ENCODE results near the gene PTPN18.
"Not testable (repeated sequence)": the region's sequence is repeated elsewhere in the genome, so short reads cannot be mapped to it uniquely, and the experiment has no call there.

PTPN18 gene

DNA sequence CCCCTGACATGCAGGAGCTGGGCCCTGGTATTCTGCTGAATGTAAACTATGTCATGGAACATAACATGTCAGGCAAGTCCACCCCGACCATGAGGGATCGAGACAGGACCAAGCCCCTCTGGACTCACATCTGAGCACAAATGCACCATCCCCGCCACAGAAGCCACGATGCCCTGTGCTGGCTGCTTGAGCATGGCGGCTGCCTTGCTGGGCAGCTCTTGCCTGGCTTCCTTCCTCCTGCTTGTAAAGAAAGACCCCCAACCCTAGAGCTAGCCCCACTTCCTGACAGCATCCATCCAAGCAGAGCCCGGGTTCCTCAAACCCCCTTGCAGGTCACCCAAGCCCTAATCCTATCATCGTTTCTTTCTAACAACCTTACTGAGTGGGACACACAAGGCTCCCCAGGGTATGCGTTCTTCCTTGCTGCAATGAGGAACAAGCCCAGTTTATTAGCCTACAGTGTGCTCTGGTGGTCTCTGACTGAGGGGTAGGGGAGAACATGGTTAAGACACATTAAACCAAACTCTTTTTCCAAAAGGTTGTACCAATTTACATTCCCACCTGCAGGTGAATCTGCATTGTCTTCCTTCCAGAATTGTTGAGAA lies 26.6 kb downstream of the PTPN18 start:
- DNase-seq = no peak

GRCh38 chr2:130385709-130386108 lies 29.9 kb downstream of the PTPN18 start:
- DNase-seq = no peak

DNA sequence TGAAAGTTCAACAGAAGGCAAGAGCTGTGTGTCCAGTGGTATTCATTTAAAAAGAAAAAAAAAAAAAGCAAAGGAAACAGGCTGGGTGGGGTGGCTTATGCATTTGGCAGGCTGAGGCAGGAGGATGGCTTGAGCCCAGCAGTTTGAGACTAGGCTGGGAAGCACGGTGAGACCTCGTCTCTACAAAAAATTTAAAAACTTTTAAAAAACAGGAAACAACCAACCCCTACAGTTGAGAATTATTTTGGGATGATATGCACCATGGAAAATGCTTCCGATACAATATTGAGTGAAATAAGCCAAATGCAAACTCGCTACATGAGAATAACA lies 31.2 kb downstream of the PTPN18 start:
- DNase-seq = no peak

GRCh38 chr2:130387804-130388203 lies 31.9 kb downstream of the PTPN18 start:
- DNase-seq = no peak

- no peak for DNase-seq
Measured at GRCh38 chr2:130388221-130388907, 32.5 kb downstream of the PTPN18 start.

DNA sequence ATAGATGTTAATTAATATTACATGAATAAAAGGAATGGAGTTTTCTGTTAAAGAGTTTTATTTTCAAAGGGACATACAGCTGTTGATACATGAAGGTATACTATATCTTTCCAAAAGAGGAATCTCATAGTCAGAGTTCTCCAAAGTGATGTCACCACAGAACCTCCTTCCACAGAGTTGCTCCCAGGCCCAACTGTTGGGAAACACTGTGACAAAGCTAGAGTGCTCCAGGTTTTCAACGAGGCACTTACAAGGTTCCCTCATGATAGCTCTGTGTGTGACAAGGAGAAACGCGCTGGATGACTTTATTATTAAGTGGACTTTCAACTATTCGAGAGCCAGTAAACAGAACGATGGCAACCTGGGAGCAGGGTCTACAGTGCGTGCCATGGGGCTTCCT lies 33.5 kb downstream of the PTPN18 start:
- DNase-seq = no peak

DNA sequence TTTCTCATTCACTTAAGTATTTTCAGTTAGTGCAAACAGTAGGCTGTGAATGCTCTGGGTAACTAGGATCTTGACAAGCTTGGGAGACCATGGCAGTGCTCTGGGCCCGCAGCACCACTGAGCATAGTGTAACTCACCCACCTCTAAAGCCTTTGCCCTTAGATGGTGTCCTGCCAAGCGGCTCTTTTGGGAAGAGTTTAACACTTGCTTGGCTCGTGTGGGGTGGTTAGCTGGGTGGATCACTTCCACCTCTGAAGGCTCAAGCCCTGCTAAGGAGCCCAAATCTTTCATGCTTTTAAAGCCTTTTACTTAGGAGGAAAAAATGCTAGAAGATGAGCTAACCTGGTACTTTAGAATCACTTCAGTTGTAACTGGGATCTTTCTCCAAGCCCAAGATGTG lies 33.9 kb downstream of the PTPN18 start:
- DNase-seq = no peak

DNA sequence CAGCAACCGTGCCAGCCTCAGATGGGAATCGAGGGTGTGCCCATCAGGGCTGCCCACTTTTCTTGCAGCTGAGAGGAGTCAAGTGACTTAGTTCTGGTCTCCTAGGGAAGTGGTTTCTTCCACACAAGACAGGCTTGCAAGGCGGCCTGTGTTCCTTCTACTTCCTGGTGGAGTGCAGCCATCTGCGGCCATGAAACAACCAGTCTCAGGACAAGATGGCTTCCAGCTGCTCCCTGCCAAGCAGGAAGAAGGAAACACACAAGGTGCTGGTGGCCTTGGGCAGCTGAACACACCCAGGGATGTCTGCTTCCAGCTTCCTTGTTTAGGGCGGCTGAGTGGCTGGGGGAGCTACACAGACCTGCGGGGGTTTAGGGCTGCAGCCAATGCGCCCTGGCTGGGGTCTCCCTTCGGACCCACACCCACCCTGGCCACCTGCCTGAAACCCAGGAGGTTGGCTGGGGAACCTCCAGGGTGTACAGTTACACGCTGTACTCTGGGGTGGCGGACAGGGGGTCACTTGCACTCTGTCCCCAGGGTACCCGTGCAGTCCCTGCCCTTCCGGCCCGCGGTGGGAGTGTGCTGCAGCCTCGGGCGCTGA lies 34.7 kb downstream of the PTPN18 start:
- DNase-seq = no peak

DNA sequence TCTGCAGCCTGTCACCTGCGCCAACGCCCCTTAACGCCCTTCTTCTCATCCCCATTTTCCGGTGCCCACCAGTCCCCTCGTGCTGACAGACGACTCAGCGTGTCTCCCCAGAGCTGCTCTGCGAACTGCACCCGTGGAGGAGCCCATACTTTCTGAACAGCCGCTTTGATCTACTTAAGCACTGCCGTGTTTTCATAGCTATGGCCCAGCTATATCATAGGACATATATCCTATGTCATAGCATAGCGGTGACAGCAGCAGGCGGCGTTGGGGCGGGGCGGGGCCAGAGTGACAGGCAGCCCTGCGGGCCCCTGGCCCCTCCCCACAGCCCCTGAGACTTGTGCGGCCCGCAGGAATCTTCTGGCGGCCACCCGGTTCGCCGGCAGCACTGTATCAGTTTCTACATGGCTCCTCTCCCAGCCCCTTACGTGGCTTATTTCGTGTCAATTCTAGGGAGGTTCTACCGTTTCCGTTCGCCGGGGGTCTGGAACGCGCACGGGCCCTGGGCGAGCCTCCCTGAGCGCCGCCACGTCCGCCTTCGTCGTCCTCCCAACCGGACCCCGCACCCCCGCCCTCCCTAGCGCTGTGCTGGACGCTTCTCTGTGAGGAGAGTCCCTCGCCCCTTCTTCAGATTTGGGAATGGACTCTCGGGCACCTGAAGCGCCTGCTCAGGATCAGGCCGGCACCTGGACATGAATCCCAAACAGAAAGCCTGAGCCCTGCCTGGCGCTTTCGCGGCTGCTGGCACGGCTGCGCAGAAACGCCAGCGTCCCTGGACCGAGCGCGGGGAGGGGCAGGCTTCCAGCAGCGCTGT lies 35.4 kb downstream of the PTPN18 start:
- DNase-seq = peak; percentile 79

- DNase-seq = peak; percentile 52
Measured at GRCh38 chr2:130391872-130392670, 36.2 kb downstream of the PTPN18 start.

- no peak for DNase-seq
Measured at GRCh38 chr2:130393318-130393910, 37.6 kb downstream of the PTPN18 start.

DNA sequence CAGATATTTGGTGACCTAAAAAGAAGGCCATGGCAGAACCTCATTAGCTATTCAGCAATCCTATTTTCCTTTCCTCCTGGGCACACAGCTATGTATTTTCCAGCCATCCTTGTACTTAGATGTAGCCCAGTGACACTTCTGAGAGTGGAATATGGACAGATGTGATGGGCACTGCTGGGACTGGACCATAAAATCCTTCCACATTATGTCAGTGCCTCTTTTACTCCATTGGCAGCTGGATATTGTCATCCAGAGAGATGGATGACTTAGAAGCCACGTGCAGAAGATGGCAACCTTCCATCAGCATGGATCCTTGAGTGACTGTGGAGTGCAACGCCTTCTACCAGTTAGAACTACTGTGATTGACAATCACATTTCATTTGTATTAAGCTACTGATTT lies 50.4 kb downstream of the PTPN18 start:
- not testable (repeated sequence) for DNase-seq

- not testable (repeated sequence) for DNase-seq
Measured at GRCh38 chr2:130416693-130417092, 60.8 kb downstream of the PTPN18 start.

- DNase-seq = not testable (repeated sequence)
Measured at GRCh38 chr2:130418845-130419244, 63.0 kb downstream of the PTPN18 start.
